Naive thymus-derived CD4-positive, alpha-beta T cell (primary cell): ENCODE results near the gene ZDHHC22. TPM values are rescaled to one million over a fixed set of nuclear protein-coding genes. Genes with fewer than 3 reads are reported as not detected.

Experiments used
- ATAC-seq: fragments of 150-1000 bp; cut with Tn5 transposase; 2 replicates; pipeline ENCODE4 v1.10.0; 2021; ENCODE audit warnings: mild to moderate bottlenecking, moderate library complexity
- CTCF ChIA-PET: fragments of 350-600 bp; sonication (Branson Sonifier 250); formaldehyde crosslinking; loops from one replicate; lab custom pipeline; 2021; ENCODE audit warnings: antibody characterized with exemption; lab: Charles Lee
- POLR2A ChIA-PET: fragments of 350-600 bp; sonication (Branson Sonifier 250); formaldehyde crosslinking; loops from one replicate; lab custom pipeline; 2021; ENCODE audit warnings: antibody characterized with exemption, inconsistent platforms; lab: Charles Lee
- DNase-seq, 9 donors: peaks; one replicate each; pipeline versions ENCODE4 v3.0.0 to v3.0.0-alpha.2; 2020 to 2022; ENCODE audit warnings: mixed read lengths in 1 of 9
- H3K27ac ChIP-seq: one replicate; pipeline ENCODE4 v1.7.0; 2013; ENCODE audit warnings: mild to moderate bottlenecking, low read depth, low read length, moderate library complexity
- H3K27me3 ChIP-seq, 2 donors: one replicate each; pipeline ENCODE4 v1.7.0; 2013; ENCODE audit warnings: low read length in 2 of 2, mild to moderate bottlenecking in 2 of 2, moderate library complexity in 2 of 2; ENCODE audit not compliant: control insufficient read depth in 2 of 2, insufficient read depth in 2 of 2
- H3K36me3 ChIP-seq, 3 experiments: 1 replicate in 2 of 3; 2 replicates in 1 of 3; pipeline ENCODE4 v1.7.0; 2013; ENCODE audit warnings: low read length in 3 of 3, mild to moderate bottlenecking in 3 of 3, moderate library complexity in 1 of 3; ENCODE audit not compliant: insufficient read depth in 3 of 3, control insufficient read depth in 2 of 3
- H3K4me1 ChIP-seq, 2 donors: one replicate each; pipeline ENCODE4 v1.7.0; 2013; ENCODE audit warnings: low read length in 2 of 2, mild to moderate bottlenecking in 2 of 2, moderate library complexity in 1 of 2; ENCODE audit not compliant: control insufficient read depth in 2 of 2, insufficient read depth in 2 of 2
- H3K4me3 ChIP-seq: 2 replicates; pipeline ENCODE4 v1.7.0; 2013; ENCODE audit warnings: mild to moderate bottlenecking, low read length
- H3K9me3 ChIP-seq, 3 experiments: 1 replicate in 2 of 3; 2 replicates in 1 of 3; pipeline ENCODE4 v1.7.0; 2013; ENCODE audit warnings: low read length in 3 of 3; ENCODE audit not compliant: control insufficient read depth in 2 of 3
- H3K27ac Mint-ChIP-seq, 9 donors: one replicate each; pipeline ENCODE4 v1.8.0; 2020 to 2022; ENCODE audit warnings: mixed read lengths in 9 of 9, mild to moderate bottlenecking in 8 of 9, moderate library complexity in 5 of 9, inconsistent platforms in 2 of 9
- H3K27me3 Mint-ChIP-seq, 5 donors: one replicate each; pipeline ENCODE4 v1.8.0; 2021 to 2022; ENCODE audit warnings: mixed read lengths in 5 of 5, mild to moderate bottlenecking in 1 of 5
- H3K36me3 Mint-ChIP-seq, 5 donors: one replicate each; pipeline ENCODE4 v1.8.0; 2020 to 2022; ENCODE audit warnings: mixed read lengths in 5 of 5, mild to moderate bottlenecking in 3 of 5, inconsistent platforms in 1 of 5
- H3K4me1 Mint-ChIP-seq, 7 donors: one replicate each; pipeline ENCODE4 v1.8.0; 2020 to 2022; ENCODE audit warnings: mixed read lengths in 7 of 7, mild to moderate bottlenecking in 3 of 7, inconsistent platforms in 1 of 7
- H3K4me3 Mint-ChIP-seq, 10 donors: one replicate each; pipeline ENCODE4 v1.8.0; 2020 to 2022; ENCODE audit warnings: mild to moderate bottlenecking in 10 of 10, mixed read lengths in 10 of 10, moderate library complexity in 6 of 10, inconsistent platforms in 2 of 10
- H3K9me3 Mint-ChIP-seq, 11 donors: one replicate each; pipeline ENCODE4 v1.8.0; 2020 to 2022; ENCODE audit warnings: mixed read lengths in 11 of 11, mild to moderate bottlenecking in 4 of 11, inconsistent platforms in 1 of 11, moderate library complexity in 1 of 11
- intact Hi-C, 2 donors: fragments of 100-400 bp; cut with micrococcal nuclease; formaldehyde crosslinking; loops; one replicate each; pipeline ENCODE4 v1.15.1; 2023
- polyA plus RNA-seq, 2 donors: library from polyadenylated mRNA; unstranded; fragments of 300-500 nt; fragmentation: Illumina TruSeq; gene quantifications; one replicate each; pipeline ENCODE4 v1.2.3, GENCODE V29; 2021
- total RNA-seq, 6 experiments: library from RNA in 5 of 6; stranded (reverse) in 5 of 6; gene quantifications; 1 replicate in 5 of 6; 2 replicates in 1 of 6; pipeline ENCODE4 v1.2.3 and lab custom pipeline; 2021 to 2026

ZDHHC22 gene
- total and polyA plus RNA-seq, 7 experiments from 2014 or later = not detected

- Mint-ChIP-seq H3K27ac (no peak overlapping the region), H3K27me3 (no peaks in the 10 kb centered on the region), H3K4me1 (peaks cover 9 to 27% (median 14%) of the 10 kb centered on the region in 7 donors), H3K4me3 (no peak overlapping the region), H3K9me3 (no peaks in the 10 kb centered on the region), H3K36me3 (peaks cover 8 to 27% (median 13%) of the 10 kb centered on the region in 5 donors)
- H3K9me3 ChIP-seq = no peaks in the 10 kb centered on the region
- intact Hi-C loops = no loop called here
- H3K36me3 ChIP-seq = peaks cover 0 to 23% (median 5%) of the 10 kb centered on the region in 3 experiments
- DNase-seq = no peak
- no peaks in the 10 kb centered on the region for H3K27me3 ChIP-seq
- CTCF ChIA-PET = no interaction called here
- no peak overlapping the region for H3K4me3 ChIP-seq
- no peak overlapping the region for H3K27ac ChIP-seq
- POLR2A ChIA-PET = interaction anchor here (0.6 to 1.9 kb wide), 2 partner anchors 18 to 1997 kb away, joined by 3 to 5 read pairs; no protein-coding TSS in a partner anchor
- H3K4me1 ChIP-seq = no peaks in the 10 kb centered on the region
- no peak for ATAC-seq
Observed at GRCh38 chr14:77104393-77104792, 37.2 kb downstream of the ZDHHC22 start.

- no peaks in the 10 kb centered on the region for H3K27me3 Mint-ChIP-seq
- ChIA-PET POLR2A (interaction anchor here (0.6 kb wide), 1 partner anchor 1996 kb away, joined by 3 read pairs; no protein-coding TSS in a partner anchor), CTCF (no interaction called here)
- ATAC-seq (no peak), DNase-seq (no peak)
- no peaks in the 10 kb centered on the region for H3K9me3 ChIP-seq
- peaks cover 0 to 22% (median 5%) of the 10 kb centered on the region in 3 experiments for H3K36me3 ChIP-seq
- intact Hi-C loops = no loop called here
- H3K36me3 Mint-ChIP-seq = peaks cover 8 to 26% (median 12%) of the 10 kb centered on the region in 5 donors
- H3K9me3 Mint-ChIP-seq = no peaks in the 10 kb centered on the region
- H3K4me3 Mint-ChIP-seq = no peak overlapping the region
- H3K4me1 Mint-ChIP-seq = peaks cover 13 to 32% (median 18%) of the 10 kb centered on the region in 7 donors
- no peaks in the 10 kb centered on the region for H3K27me3 ChIP-seq
- peak overlapping the region in 1 of 9 donors; percentile 67 for H3K27ac Mint-ChIP-seq
- no peak overlapping the region for H3K27ac ChIP-seq
- H3K4me3 ChIP-seq = no peak overlapping the region
- peaks cover 0 to 2% of the 10 kb centered on the region in 2 donors for H3K4me1 ChIP-seq
Observed at GRCh38 chr14:77103951-77104350, 37.6 kb downstream of the ZDHHC22 start.

DNA sequence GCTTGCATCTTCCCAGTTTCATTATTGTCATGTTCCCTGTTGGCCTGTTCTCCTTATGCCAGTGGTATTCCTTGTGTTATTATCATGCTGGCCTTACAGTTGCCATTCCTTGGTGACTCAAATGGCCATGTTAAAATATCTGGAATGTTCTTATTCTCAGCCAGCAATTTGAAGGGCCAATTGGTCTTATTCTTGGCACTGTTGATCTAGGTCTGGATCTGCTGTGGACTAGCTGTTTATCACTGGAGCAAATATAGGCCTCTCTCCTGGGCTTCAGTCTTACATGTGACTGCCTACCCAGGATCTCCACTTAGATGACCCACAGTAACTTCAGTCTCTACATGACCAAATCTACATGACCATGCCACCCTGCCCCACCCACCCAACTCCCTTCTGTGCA, 38.1 kb downstream of the ZDHHC22 start:
- Histone ChIP-seq H3K27ac (no peak overlapping the region), H3K4me3 (no peak overlapping the region), H3K27me3 (no peaks in the 10 kb centered on the region), H3K4me1 (peaks cover 0 to 6% of the 10 kb centered on the region in 2 donors), H3K9me3 (no peaks in the 10 kb centered on the region), H3K36me3 (peaks cover 0 to 23% (median 5%) of the 10 kb centered on the region in 3 experiments)
- no peak for ATAC-seq
- peaks cover 16 to 35% (median 21%) of the 10 kb centered on the region in 7 donors for H3K4me1 Mint-ChIP-seq
- ChIA-PET POLR2A (no interaction called here), CTCF (no interaction called here)
- H3K36me3 Mint-ChIP-seq = peaks cover 6 to 21% (median 12%) of the 10 kb centered on the region in 5 donors
- H3K27ac Mint-ChIP-seq = no peak overlapping the region
- H3K27me3 Mint-ChIP-seq = no peaks in the 10 kb centered on the region
- H3K4me3 Mint-ChIP-seq = no peak overlapping the region
- DNase-seq = no peak
- H3K9me3 Mint-ChIP-seq = no peaks in the 10 kb centered on the region
- intact Hi-C loops = no loop called here

DNA sequence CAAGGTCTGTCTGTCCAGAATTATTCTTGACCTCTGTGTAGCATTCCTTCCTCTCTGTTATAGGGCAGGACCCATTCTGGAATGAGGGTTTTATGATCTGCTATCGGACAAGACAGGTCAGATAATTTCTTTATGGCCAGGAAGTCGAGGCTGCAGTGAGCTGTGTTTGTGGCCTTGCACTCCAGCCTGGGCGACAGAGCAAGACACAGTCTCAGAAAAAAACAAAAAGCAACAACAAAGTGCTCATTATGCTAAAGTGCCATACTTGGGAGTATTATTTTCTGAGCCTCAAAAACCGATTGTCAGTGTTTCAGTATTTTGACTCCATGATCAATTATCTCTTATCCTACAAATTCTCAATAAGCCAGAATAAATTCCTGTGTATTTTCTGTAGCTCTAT, 39.4 kb downstream of the ZDHHC22 start:
- peaks cover 0 to 24% (median 5%) of the 10 kb centered on the region in 3 experiments for H3K36me3 ChIP-seq
- ChIA-PET CTCF (interaction anchor here (0.6 to 1.2 kb wide), 3 partner anchors 8 to 759 kb away, joined by 3 read pairs; no protein-coding TSS in a partner anchor), POLR2A (no interaction called here)
- DNase-seq = no peak
- no peak overlapping the region for H3K4me3 ChIP-seq
- H3K27ac ChIP-seq = no peak overlapping the region
- ATAC-seq = no peak
- no peaks in the 10 kb centered on the region for H3K27me3 ChIP-seq
- intact Hi-C loops = no loop called here
- Mint-ChIP-seq H3K27me3 (no peaks in the 10 kb centered on the region), H3K4me3 (no peak overlapping the region), H3K36me3 (peaks cover 0 to 13% (median 7%) of the 10 kb centered on the region in 5 donors), H3K9me3 (no peaks in the 10 kb centered on the region), H3K4me1 (peaks cover 22 to 44% (median 30%) of the 10 kb centered on the region in 7 donors), H3K27ac (no peak overlapping the region)
- H3K9me3 ChIP-seq = no peaks in the 10 kb centered on the region
- H3K4me1 ChIP-seq = peaks cover 3 to 6% of the 10 kb centered on the region in 2 donors

GRCh38 chr14:77100961-77101360, 40.6 kb downstream of the ZDHHC22 start:
- intact Hi-C loops = no loop called here
- H3K27ac ChIP-seq = no peak overlapping the region
- H3K9me3 ChIP-seq = no peaks in the 10 kb centered on the region
- H3K4me1 ChIP-seq = peaks cover 9 to 11% of the 10 kb centered on the region in 2 donors
- H3K4me3 ChIP-seq = no peak overlapping the region
- H3K4me1 Mint-ChIP-seq = peaks cover 26 to 55% (median 41%) of the 10 kb centered on the region in 7 donors
- H3K9me3 Mint-ChIP-seq = no peaks in the 10 kb centered on the region
- DNase-seq = no peak
- H3K27ac Mint-ChIP-seq = no peak overlapping the region
- no peaks in the 10 kb centered on the region for H3K27me3 Mint-ChIP-seq
- H3K4me3 Mint-ChIP-seq = no peak overlapping the region
- no peaks in the 10 kb centered on the region for H3K27me3 ChIP-seq
- CTCF ChIA-PET = interaction anchor here (0.7 kb wide), 1 partner anchor 20 kb away, joined by 3 read pairs; no protein-coding TSS in a partner anchor
- H3K36me3 ChIP-seq = peaks cover 0 to 15% (median 0%) of the 10 kb centered on the region in 3 experiments
- peaks cover 0 to 7% (median 3%) of the 10 kb centered on the region in 5 donors for H3K36me3 Mint-ChIP-seq
- ATAC-seq = no peak
- POLR2A ChIA-PET = interaction anchor here (0.8 to 1.2 kb wide), 3 partner anchors 23 to 178 kb away, joined by 4 to 8 read pairs (median 5); no protein-coding TSS in a partner anchor

- H3K27ac Mint-ChIP-seq = peak overlapping the region in 8 of 9 donors; percentile 14 to 99 (median 96)
- H3K36me3 Mint-ChIP-seq = peaks cover 0 to 5% (median 3%) of the 10 kb centered on the region in 5 donors
- POLR2A ChIA-PET = interaction anchor here (1.0 to 1.8 kb wide), 6 partner anchors 10 to 287 kb away, joined by 3 to 9 read pairs (median 4); partner anchors contain the start of gene ANGEL1
- ATAC-seq (no peak), DNase-seq (no peak)
- peaks cover 27 to 58% (median 43%) of the 10 kb centered on the region in 7 donors for H3K4me1 Mint-ChIP-seq
- CTCF ChIA-PET = interaction anchor here (0.7 to 2.0 kb wide), 4 partner anchors 25 to 253 kb away, joined by 3 to 9 read pairs (median 3); no protein-coding TSS in a partner anchor
- no peaks in the 10 kb centered on the region for H3K9me3 Mint-ChIP-seq
- intact Hi-C loops = loop anchor here (2.0 to 5.0 kb wide), 4 partner anchors 59 to 1112 kb away; partner anchors contain the start of genes IFT43 (in 1 of the 2) and VASH1 (in 1 of the 2)
- Histone ChIP-seq H3K4me1 (peaks cover 9 to 11% of the 10 kb centered on the region in 2 donors), H3K4me3 (no peak overlapping the region), H3K36me3 (peaks cover 0 to 5% (median 0%) of the 10 kb centered on the region in 3 experiments), H3K9me3 (no peaks in the 10 kb centered on the region), H3K27me3 (no peaks in the 10 kb centered on the region), H3K27ac (no peak overlapping the region)
- peak overlapping the region; percentile 84 to 98 (median 90) for H3K4me3 Mint-ChIP-seq
- no peaks in the 10 kb centered on the region for H3K27me3 Mint-ChIP-seq
Observed at GRCh38 chr14:77099425-77100167, 42.0 kb downstream of the ZDHHC22 start.
